Activated CD8-positive, alpha-beta memory T cell treated with anti-CD3 and anti-CD28 coated beads, Interleukin-2, amount 50 U/mL, for 48 hours (primary cell): ENCODE results near the gene RXYLT1.
"Not testable (repeated sequence)": the region's sequence is repeated elsewhere in the genome, so short reads cannot be mapped to it uniquely, and the experiment has no call there.

Experiments
- DNase-seq: peaks from one replicate; pipeline ENCODE4 v3.0.0-alpha.2; 2020

The RXYLT1 gene

GRCh38 chr12:63779498-63780481 lies at the start of gene RXYLT1:
Gene RXYLT1, plus strand, starts transcription at chr12:63779909. Its CDS starts 52 bp downstream, at chr12:63779961.
- peak; percentile 93 for DNase-seq

- DNase-seq, result not testable (repeated sequence)
These were observed 46.9 kb upstream of the RXYLT1 start for GRCh38 chr12:63732779-63733178.

- not testable (repeated sequence) for DNase-seq
These were observed 46.1 kb upstream of the RXYLT1 start for GRCh38 chr12:63733585-63733984.

GRCh38 chr12:63740551-63740950 lies 39.2 kb upstream of the RXYLT1 start:
- DNase-seq, result not testable (repeated sequence)

- DNase-seq, result not testable (repeated sequence)
These were observed 38.3 kb upstream of the RXYLT1 start for GRCh38 chr12:63741431-63741830.

- DNase-seq, result not testable (repeated sequence)
These were observed 35.6 kb upstream of the RXYLT1 start for GRCh38 chr12:63744110-63744509.

- DNase-seq, result not testable (repeated sequence)
These were observed 33.2 kb upstream of the RXYLT1 start for GRCh38 chr12:63746470-63746869.

GRCh38 chr12:63747136-63747535 lies 32.6 kb upstream of the RXYLT1 start:
- DNase-seq, result not testable (repeated sequence)

- no peak for DNase-seq
These were observed 32.2 kb upstream of the RXYLT1 start for GRCh38 chr12:63747553-63747952.

- no peak for DNase-seq
These were observed 27.4 kb upstream of the RXYLT1 start for GRCh38 chr12:63752283-63752682.

GRCh38 chr12:63752841-63753240 lies 26.9 kb upstream of the RXYLT1 start:
- DNase-seq, result no peak

GRCh38 chr12:63753743-63754142 lies 26.0 kb upstream of the RXYLT1 start:
- no peak for DNase-seq

- no peak for DNase-seq
These were observed 15.2 kb upstream of the RXYLT1 start for GRCh38 chr12:63764481-63764880.

GRCh38 chr12:63766498-63766897 lies 13.2 kb upstream of the RXYLT1 start:
- no peak for DNase-seq

GRCh38 chr12:63770375-63770774 lies 9.3 kb upstream of the RXYLT1 start:
- no peak for DNase-seq

- DNase-seq, result no peak
These were observed 2.4 kb upstream of the RXYLT1 start for GRCh38 chr12:63777340-63777739.

- DNase-seq, result no peak
These were observed 2.8 kb downstream of the RXYLT1 start for GRCh38 chr12:63782466-63782865.

- no peak for DNase-seq
These were observed 7.6 kb downstream of the RXYLT1 start for GRCh38 chr12:63787306-63787705.

GRCh38 chr12:63790608-63790945 lies 10.9 kb downstream of the RXYLT1 start:
- DNase-seq, result no peak

- no peak for DNase-seq
These were observed 12.6 kb downstream of the RXYLT1 start for GRCh38 chr12:63792338-63792737.

GRCh38 chr12:63795032-63795687 lies 15.5 kb downstream of the RXYLT1 start:
- DNase-seq, result no peak

- no peak for DNase-seq
These were observed 16.2 kb downstream of the RXYLT1 start for GRCh38 chr12:63795944-63796343.

- no peak for DNase-seq
These were observed 22.4 kb downstream of the RXYLT1 start for GRCh38 chr12:63802012-63802608.

GRCh38 chr12:63804746-63805145 lies 25.0 kb downstream of the RXYLT1 start:
- DNase-seq, result no peak
